ENCODE results near the gene TAAR8.
A peak's percentile ranks its signal among the peaks of the same experiment; 100 is the strongest.
"Not testable (repeated sequence)": the region's sequence is repeated elsewhere in the genome, so short reads cannot be mapped to it uniquely, and the experiment has no call there.

Gene TAAR8

DNA sequence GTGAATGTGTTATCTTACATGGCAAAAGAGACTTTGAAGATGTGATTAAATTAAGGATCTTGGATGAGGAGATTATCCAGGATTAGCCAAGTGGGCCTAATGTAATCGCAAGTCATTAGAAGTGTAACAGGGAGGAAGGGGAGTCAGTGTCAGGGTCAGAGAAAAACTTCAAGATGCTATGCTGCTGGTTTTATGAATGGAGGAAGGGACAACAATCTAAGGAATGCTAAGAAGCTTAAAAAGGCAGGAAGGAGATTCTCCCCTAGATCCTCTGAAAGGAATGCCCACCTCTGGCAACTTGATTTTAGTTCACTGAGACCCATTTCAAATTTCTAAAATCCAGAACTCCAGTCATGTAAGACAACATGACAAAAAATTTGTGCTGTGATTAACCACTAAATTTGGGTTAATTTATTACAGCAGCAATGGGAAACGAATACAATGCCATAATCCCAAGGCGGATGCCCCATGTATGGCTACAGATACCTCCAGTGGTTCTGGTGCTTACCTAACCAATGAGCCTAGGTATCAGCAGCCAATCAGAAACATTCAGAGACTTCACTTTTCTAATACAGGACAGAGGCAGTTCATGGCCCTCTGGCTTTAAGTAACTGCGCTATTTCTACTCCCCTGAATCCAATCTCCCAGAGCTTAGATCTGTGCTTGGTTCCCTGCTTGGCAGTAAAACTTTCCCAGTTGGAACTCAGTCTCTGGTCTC lies 3.6 kb upstream of the TAAR8 start:
- no peak for DNase-seq

DNA sequence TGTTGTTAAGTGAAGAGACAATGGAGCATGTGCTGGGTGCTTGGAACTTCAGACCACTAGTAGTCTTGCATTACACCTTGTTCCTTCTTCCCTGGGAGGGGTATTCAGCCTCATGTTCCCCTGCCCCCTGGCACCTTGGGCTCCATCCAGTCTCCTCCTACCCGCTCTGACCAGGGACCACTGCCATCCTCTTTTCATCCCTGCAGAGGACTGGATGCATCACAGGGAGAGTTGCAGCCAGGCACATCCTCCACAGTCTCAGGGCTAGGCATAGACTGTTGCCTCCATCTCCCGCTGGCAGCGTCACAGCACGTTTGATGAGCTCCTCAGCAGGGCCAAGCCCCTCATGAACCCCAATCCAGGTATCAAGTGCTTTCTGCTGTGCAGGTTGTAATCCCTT lies 1.3 kb upstream of the TAAR8 start:
- DNase-seq = no peak

DNA sequence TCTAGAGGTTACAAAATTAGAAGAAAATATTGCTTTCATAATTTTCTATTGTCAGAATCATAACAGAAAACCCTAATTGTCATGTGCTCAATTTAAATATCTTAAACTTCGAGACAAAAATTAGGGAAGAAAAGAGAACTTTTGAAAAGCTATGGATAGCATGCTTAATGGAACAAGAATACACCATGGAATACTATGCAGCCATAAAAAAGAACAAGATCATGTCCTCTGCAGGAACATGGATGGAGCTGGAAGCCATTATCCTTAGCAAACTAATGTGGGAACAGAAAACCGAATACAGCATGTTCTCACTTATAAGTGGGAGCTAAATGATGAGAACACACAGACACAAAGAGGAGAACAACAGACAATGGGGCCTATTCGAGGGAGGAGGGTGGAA lies 7.6 kb downstream of the TAAR8 start:
- not testable (repeated sequence) for DNase-seq

DNA sequence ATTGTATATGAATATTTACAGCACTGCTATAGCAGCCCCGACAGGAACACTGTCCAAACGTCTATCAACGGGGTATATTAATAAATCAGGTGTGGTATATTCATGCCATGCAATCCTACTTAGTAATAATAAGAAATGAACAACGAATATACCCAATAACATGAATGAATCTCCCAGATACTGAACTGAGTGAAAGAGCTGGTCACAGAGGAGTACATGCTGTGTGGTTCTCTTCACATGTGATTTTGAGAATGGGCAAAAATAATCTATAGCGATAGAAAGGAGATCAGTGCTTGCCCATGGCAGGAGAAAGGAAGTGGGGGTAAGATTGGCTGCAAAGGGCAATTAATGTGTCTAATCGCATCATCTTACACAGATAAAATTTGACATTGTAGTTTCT lies 13.9 kb downstream of the TAAR8 start:
- DNase-seq = no peak

DNA sequence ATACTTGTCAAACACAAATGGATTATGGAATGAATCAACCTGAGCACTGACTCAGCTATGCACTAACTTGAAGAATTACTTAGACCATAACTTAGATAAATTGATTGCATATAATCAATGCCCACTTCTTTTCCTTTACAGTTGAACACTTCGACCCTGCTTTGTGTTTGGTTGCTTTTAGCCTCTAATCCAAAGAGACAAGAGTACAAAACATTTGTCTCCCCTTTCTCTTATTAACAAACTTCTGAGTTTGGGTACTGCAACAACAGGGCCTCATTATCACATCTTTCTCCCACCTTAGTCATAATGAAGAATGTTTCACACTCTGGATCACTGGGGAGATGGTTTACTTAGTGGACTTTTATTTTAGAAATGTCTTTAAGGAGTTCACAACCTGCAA lies 15.1 kb downstream of the TAAR8 start:
- no peak for DNase-seq

DNA sequence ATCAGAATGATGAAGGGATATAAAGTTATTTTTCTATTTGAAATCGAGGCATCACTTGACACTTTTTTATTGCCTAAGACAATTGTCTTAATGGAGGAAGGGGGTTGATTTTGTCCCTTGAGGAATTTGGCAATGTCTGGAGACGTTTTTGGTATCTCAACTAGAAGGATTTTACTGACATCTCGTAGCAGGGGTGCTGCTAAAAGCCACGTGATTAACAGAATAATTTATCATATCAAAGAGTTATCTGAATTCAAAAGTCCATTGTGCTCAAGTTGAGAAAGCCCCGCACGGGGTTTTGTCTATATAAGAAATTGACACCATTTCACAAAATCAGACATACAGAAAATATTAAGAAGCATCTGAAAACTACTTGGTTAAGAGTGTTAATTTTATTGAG lies 16.1 kb downstream of the TAAR8 start:
- DNase-seq = no peak

DNA sequence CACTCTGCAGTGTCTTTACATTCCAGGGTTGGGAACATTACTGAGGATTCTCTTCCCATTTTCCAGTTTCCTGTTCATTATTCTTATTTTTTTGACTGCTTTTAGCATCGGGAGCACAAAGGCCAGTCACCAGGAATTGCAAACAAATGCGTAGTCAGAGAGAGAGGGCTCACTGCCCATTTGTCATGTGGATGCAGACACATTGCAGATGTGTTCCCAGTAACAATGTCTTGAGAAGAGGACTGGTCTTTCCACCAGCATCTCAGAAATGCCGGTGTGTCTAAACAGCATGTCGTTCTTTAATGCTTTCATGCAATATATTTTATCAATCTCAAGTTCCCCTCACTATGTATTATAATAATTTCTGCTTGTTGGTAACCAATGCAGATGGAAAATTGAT lies 16.7 kb downstream of the TAAR8 start:
- DNase-seq = no peak

DNA sequence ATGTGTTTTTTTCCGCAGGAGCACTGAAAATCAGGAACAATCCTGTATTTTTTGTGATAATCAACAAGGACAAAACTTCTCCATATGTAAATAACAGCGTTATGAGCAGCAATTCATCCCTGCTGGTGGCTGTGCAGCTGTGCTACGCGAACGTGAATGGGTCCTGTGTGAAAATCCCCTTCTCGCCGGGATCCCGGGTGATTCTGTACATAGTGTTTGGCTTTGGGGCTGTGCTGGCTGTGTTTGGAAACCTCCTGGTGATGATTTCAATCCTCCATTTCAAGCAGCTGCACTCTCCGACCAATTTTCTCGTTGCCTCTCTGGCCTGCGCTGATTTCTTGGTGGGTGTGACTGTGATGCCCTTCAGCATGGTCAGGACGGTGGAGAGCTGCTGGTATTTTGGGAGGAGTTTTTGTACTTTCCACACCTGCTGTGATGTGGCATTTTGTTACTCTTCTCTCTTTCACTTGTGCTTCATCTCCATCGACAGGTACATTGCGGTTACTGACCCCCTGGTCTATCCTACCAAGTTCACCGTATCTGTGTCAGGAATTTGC lies 17.8 kb downstream of the TAAR8 start, which contains the start of gene TAAR6:
TAAR6 (plus strand) TSS at position 102 of the 557 bp plus-strand sequence; CDS start at position 102, 0 bp downstream.
- no peak for DNase-seq

DNA sequence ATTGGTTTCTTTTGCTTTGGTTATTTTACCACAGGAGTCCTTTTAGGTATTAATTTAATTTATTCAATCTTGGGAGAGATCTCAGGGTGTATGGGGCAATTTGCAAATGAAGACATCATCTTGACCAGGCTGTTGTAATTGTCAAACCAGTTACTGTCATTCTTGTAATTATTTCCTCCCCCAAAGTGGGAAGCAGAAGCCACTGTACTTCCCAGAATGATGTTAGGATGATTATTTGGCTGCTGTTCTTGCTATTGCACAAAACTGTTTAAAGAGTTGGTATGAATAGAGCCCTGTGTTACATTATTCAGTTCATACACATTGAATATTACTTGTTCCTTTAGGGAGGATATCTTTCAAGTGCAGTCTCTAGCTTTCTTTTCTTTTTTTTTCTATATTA lies 19.3 kb downstream of the TAAR8 start:
- DNase-seq = no peak

DNA sequence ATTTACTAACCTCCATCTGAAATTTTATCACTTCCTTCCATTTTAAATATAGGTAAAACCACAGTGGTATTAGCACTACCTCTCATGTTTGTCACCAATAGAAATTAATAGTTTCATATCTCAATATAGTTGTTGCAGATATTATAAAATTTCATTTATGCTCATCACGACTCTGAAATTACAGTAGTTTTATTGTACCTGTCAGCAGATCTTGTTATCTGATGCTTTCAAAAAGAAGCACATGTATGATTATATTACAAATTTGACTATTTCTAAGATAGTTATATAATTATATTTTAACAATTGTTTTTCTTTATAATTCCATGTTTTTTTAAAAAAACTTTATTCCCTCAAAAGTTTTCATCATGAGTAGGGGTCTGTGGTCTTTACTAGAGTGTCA lies 32.2 kb downstream of the TAAR8 start:
- no peak for DNase-seq

DNA sequence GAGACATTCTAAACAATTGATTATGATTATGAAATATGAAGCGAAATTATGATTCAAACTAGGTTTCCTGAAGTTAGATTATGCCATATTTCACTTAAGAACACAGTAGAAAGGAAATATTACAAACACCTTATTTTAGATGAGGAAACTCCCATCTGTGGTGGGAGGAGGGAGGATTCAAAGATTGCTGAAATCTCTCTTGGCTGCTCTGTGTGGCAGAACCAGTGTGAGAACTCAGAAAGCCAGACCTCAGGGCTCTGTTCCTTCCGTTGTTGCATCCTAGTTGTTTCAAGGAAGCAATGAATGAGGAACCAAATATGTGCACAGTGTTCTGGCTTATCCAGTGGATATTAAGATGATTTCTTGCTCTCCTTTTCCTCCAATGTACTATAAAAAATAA lies 35.0 kb downstream of the TAAR8 start:
- no peak for DNase-seq

DNA sequence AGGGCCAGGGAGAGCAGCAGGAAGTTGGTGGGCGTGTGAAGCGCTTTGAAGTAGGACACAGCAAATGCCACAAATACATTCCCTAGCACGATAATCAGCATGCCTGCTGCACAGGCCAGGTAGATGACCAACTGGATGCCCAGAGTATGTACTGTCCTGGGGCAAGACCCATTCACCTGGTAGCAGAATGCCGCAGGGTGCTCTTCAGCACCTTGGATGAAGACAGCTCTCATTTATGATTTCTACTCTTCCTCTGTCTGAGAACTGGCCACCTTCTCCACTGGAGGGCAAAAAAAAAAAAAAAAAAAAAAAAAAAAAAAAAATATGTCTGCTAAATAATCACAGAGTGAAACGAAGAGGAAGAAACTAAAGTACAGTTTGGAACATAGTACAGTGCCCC lies 37.0 kb downstream of the TAAR8 start, which contains the start of gene TAAR5:
TAAR5 (minus strand) TSS at position 288 of the 400 bp plus-strand sequence; CDS start at position 233, 55 bp downstream.
- no peak for DNase-seq

DNA sequence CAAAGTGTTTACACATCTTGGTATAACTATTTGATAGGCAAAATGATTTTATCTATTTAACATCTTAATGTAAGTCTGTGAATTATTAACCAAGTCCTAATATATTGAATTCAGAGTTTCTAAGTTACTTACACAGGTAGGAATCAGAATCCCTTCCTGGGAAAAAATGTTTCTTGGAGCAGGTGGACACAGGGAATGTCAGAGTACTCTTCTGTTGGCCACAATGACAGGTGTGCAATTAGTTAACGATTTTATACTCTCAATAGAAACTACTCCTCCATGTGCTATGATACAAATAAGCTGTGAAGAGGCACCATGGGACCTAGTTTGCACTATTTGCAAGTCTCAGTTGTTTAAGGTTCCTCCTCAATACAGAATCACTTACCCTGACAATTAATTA lies 37.9 kb downstream of the TAAR8 start:
- peak; percentile 16 for DNase-seq

DNA sequence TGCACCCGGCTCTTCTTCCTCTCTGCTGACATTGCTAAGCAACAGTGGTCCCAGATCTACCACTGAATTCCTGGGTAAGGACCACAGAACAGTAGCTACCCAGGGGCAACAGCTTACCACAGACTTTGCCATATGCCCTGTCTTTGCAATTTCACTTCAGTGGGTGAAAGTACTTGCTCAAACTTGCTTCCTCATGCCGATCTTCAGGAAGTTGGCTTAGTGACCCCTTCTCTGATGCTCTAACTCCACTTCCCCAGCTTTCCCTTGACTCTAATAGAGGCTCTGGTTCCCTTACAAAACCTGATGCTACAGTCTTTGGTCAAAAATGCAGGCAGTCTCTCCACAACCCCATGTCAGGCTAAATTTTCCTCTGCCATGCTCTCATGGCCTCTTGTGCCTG lies 40.4 kb downstream of the TAAR8 start:
- no peak for DNase-seq

DNA sequence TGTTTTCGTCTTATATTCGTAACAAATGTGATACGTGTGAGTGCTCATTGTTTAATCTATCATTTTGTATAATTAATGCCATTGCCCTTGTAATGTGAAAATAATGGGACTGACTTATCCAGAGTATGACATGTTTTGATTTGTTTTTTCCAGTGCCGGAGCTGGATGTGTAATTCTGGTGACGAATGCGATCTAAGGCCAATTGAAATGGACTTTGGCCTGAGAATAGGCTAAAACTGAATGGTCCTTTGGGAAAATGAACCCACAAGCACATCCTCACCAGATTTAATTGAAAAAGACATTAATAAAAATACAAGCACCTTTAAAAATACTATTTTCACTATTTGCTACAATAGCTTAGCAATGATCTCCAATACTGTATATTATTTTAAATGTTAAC lies 43.7 kb downstream of the TAAR8 start:
- DNase-seq = no peak

DNA sequence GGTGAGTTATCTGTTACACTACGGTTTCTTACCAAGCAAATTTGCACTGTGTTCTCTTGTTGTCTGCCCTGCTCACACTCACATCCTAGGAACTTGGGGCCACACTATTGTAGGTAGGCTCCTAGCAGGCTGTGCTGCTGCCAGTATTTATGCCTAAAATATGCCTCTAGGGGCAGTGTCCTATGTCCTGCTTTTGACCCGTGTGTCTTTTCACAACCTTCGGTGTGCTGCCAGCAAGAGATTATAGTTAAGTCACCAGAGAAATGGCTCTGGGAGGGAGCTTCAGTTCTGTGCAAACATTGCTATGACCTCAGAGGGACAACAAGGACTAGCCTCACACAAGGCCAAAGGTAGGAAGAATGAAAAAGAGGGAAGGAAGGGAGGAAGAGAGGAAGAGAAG lies 46.0 kb downstream of the TAAR8 start:
- peak; percentile 74 for DNase-seq

DNA sequence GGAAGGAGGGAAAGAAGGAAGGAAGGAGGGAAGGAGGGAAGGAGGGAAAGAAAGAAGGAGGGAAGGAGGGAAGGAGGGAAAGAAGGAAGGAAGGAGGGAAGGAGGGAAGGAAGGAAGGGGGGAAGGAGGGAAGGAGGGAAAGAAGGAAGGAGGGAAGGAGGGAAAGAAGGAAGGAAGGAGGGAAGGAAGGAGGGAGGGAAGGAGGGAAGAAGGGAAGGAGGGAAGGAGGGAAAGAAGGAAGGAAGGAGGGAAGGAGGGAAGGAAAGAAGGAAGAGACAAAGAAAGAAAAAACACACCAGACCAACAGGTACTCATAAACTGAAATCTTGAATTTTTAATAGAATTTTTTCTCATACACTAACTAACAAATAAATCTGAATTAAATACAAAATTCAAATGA lies 48.4 kb downstream of the TAAR8 start:
- not testable (repeated sequence) for DNase-seq

Data from DMS53 (cell line).